Retinal pigment epithelial cell (primary cell): Measurements from ENCODE around the gene NXNL1.

Source experiments
- DNase-seq: peaks from one replicate; pipeline ENCODE4 v3.0.0-alpha.2; 2010; ENCODE audit warnings: low read depth
- H3K4me3 ChIP-seq: 2 replicates; pipeline ENCODE4 v1.5.1; 2011; ENCODE audit warnings: mild to moderate bottlenecking, low read length, control low read depth, moderate library complexity
- CTCF ChIP-seq: conservative IDR thresholded peaks from 2 replicates; pipeline ENCODE4 v1.5.1; 2011; ENCODE audit warnings: low read depth, low read length, control low read depth, inconsistent platforms

Gene NXNL1

GRCh38 chr19:17490411-17490810, 29.7 kb upstream of the NXNL1 start:
- no peak overlapping the region for H3K4me3 ChIP-seq
- no peak for DNase-seq
- TF ChIP-seq CTCF, result no peak

- no peak for DNase-seq
- H3K4me3 ChIP-seq, result no peak overlapping the region
- no peak for TF ChIP-seq CTCF
Observed at GRCh38 chr19:17489392-17490030, 28.8 kb upstream of the NXNL1 start.

GRCh38 chr19:17488593-17489391, 28.1 kb upstream of the NXNL1 start:
- DNase-seq, result no peak
- H3K4me3 ChIP-seq, result peak overlapping the region; percentile 38
- TF ChIP-seq CTCF, result peak; percentile 52

GRCh38 chr19:17487284-17488121, 26.8 kb upstream of the NXNL1 start:
- DNase-seq, result no peak
- no peak for TF ChIP-seq CTCF
- no peak overlapping the region for H3K4me3 ChIP-seq

GRCh38 chr19:17486545-17487240, 26.0 kb upstream of the NXNL1 start:
- H3K4me3 ChIP-seq, result no peak overlapping the region
- no peak for TF ChIP-seq CTCF
- no peak for DNase-seq

- no peak for DNase-seq
- no peak for TF ChIP-seq CTCF
Observed at GRCh38 chr19:17484520-17485185, 23.9 kb upstream of the NXNL1 start.

More at GRCh38 chr19:17484520-17485185, 23.9 kb upstream of the NXNL1 start:
- no peak overlapping the region for H3K4me3 ChIP-seq
